Fibroblast of mammary gland (primary cell): Measurements from ENCODE around the gene TRNP1.

Experiments
- DNase-seq: peaks from one replicate; pipeline ENCODE4 v3.0.0-alpha.2; 2010; ENCODE audit warnings: low read depth
- H3K4me3 ChIP-seq: 2 replicates; pipeline ENCODE4 v1.5.1; 2011; ENCODE audit warnings: low read depth, mild to moderate bottlenecking, low read length, moderate library complexity; ENCODE audit not compliant: control insufficient read depth
- CTCF ChIP-seq: conservative IDR thresholded peaks from 2 replicates; pipeline ENCODE4 v1.5.1; 2011; ENCODE audit warnings: low read depth, low read length, inconsistent platforms; ENCODE audit not compliant: control insufficient read depth, insufficient read depth

The TRNP1 gene

DNA sequence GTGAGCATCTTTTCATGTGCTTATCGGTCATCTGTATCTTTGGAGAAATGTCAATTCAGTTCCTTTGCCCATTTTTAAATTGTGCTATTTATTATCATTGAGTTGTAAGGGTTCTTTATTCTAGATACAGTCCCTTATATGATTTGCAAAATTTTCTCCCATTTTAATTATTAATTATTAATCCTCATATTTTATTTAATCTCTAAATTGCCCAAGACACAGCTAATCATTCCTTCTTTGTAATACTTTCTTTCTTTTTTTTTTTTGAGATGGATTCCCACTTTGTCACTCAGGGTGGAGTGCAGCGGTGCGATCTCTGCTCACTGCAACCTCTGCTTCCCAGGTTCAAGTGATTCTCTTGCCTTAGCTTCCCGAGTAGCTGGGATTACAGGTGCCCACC, 32.2 kb downstream of the TRNP1 start:
- no peak overlapping the region for H3K4me3 ChIP-seq
- no peak for DNase-seq
- no peak for TF ChIP-seq CTCF

DNA sequence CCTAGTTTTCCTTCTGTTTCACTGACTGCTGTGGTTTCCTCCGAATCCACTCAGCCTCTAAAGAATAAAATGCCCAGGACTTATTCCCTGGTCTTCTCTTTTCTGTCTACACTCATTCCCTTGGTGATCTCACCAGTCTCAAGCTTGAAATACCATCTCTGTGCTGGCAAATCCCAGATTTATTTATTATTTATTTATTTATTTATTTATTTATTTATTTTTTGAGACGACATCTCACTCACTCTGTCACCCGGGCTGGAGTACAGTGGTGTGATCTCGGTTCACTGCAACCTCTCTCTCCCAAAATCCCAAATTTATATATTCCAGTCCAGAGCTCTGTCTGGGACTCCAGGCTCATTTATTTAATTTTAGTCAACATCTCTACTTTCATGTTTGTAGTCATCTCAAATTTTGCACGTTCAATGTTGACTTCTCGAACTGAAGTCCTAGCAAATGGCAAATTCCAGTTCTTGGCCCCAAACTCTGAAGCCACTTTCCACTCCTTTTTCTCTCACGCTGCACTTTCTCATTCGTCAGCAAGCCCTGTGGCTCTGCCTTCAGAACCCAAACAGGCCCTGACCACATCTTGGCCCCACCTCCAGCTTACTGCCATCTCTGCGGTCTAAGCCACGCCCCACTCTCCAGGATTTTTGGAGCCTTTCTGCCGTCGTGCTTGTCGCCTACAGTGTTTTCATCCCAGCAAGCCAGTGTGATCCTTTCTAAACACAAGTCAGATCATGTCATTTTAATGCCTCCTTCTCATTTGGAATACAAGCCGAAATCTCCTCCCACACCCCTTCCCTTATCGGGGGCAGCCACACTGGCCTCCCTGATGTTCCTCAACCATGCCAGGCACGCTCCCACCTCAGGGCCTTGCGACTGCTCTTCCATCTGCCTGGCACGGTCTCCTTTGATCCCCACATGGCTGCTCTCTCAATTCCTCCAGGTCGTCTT, 33.4 kb downstream of the TRNP1 start:
- H3K4me3 ChIP-seq: no peak overlapping the region
- no peak for TF ChIP-seq CTCF
- peak; percentile 74 for DNase-seq

- no peak for TF ChIP-seq CTCF
- no peak for DNase-seq
- H3K4me3 ChIP-seq: no peak overlapping the region
These were observed 34.2 kb downstream of the TRNP1 start for GRCh38 chr1:27027575-27028250.

DNA sequence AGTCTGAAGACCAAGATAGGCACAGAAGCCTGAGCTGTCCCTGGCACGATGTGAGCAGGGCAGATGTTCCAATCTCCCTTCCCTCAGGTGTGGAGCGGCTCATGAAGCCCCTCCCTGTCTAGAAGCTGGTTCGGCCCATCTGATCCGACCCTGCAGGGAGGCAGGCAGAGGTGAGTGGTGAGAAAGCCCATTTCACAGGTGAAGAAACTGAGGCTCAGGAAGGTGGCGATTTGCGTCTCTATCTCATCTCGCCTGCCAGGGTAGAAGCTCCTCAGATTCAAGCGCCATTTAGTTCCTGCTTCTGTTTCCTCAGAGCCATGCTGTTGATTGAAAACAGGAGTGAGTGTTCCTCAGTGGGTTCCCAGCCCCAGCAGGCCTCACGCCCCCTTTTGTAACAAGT, 36.0 kb downstream of the TRNP1 start:
- H3K4me3 ChIP-seq: no peak overlapping the region
- TF ChIP-seq CTCF: no peak
- DNase-seq: no peak

DNA sequence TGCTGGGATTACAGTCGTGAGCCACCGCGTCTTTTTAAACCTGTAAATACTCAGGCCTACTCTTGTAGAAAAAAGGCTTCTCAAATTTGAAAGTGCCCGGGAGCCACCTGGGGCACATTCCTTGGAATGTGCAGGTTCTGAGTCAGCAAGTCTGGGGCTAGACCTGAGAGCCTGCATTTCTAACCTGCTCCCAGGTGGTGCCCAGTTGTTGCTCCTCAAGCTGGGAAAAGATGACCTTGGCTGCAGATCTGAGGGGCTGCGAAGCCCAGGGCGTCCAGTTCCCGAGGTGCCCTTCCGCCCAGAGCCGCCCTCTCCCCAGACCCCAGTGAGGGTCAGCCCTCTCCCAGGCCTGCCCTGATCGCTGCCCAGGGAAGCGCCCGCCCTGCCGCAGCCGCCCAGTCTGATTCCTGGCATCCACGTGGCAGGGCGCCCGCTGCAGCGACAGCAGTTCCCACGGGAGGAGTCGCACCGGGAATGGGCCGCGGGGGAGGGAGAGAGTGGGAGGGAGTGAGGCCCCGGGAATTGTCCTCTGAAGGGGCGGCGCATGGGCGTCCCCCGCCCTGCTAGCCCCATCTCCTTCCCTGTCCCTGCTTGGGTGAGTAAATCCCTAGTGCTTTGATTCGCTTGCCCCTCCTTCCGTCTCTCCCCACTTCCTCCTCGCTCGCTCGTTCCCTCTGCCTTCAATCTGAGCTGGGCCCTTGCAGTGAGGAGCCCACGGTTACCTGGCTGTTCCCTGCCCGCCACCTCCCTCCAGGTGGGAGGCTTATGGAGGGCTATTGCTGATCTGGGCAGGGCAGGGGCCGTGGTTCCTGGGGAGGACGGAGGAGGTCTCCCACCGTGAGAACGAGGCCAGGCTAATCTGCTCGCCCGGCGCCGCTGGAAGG, 38.0 kb downstream of the TRNP1 start:
- no peak for TF ChIP-seq CTCF
- H3K4me3 ChIP-seq: peak overlapping the region; percentile 19
- DNase-seq: peak; percentile 61

GRCh38 chr1:27032119-27032461, 38.6 kb downstream of the TRNP1 start:
- no peak for DNase-seq
- TF ChIP-seq CTCF: no peak
- no peak overlapping the region for H3K4me3 ChIP-seq
